ENCODE data around the gene GJD3. TPM values are rescaled to one million over a fixed set of nuclear protein-coding genes. Genes with fewer than 3 reads are reported as not detected.

The GJD3 gene
- total RNA-seq, 2 donors from 2014 or later, result 1.5 TPM; not detected in 1

DNA sequence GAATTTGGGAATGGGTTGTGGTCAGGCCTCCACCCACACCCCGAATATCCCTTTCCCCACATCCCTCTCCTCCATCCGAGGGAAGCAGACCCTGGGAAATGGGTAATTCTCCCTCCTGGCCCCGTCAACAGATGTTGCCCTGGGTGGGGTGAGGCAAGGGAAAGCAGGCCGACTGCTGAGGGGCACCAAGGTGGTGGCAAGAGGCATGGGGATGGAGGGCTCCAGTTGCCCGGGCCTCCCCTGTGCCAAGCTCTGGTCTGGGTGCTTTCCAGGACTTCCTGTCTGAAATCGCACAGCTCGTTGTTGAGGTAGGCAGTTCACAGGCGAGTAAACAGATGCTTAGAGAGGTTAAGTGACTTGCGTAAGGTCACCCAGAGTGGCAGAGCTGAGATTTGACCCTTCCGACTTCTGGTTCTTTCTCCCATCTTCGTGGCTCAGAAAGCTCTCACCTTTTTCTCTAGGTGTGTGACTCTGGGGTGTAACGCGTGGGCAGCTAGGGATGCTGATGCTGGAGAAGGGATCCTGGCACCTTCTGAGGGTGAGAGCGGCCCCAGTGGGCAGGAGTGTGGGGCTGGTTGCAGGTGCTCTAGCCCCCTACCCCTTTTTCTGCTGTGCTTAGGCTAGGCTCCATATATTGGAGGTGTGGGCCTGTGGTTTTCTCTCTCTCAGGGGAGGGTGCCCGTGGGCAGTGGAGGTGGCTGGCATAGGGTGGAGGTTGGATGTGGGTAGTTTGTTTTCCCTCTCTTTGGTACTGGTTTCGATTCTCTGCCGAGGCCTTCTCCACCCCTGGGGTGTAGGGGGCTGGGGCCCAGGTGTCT lies 38.3 kb downstream of the GJD3 start:
- ATAC-seq (ENCODE audit: insufficient number of reproducible peaks, low FRiP score, low read depth) (no peak), DNase-seq (ENCODE audit: low spot score) (no peak)
- Histone ChIP-seq H3K9me3 (no peaks in the 10 kb centered on the region), H3K36me3 (no peaks in the 10 kb centered on the region), H3K4me1 (ENCODE audit: control insufficient read depth in 1 of 2, low read depth in 2 of 2) (peaks cover 86 to 99% of the 10 kb centered on the region in 2 donors), H3K27ac (peak overlapping the region; percentile 60 to 67), H3K27me3 (replicated peaks; ENCODE audit: insufficient read depth) (no peaks in the 10 kb centered on the region), H3K4me3 (peak overlapping the region; percentile 29)
- TF ChIP-seq, protein P1, sequence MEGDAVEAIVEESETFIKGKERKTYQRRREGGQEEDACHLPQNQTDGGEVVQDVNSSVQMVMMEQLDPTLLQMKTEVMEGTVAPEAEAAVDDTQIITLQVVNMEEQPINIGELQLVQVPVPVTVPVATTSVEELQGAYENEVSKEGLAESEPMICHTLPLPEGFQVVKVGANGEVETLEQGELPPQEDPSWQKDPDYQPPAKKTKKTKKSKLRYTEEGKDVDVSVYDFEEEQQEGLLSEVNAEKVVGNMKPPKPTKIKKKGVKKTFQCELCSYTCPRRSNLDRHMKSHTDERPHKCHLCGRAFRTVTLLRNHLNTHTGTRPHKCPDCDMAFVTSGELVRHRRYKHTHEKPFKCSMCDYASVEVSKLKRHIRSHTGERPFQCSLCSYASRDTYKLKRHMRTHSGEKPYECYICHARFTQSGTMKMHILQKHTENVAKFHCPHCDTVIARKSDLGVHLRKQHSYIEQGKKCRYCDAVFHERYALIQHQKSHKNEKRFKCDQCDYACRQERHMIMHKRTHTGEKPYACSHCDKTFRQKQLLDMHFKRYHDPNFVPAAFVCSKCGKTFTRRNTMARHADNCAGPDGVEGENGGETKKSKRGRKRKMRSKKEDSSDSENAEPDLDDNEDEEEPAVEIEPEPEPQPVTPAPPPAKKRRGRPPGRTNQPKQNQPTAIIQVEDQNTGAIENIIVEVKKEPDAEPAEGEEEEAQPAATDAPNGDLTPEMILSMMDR (IDR thresholded peaks at IDR 0.05), result no peak

DNA sequence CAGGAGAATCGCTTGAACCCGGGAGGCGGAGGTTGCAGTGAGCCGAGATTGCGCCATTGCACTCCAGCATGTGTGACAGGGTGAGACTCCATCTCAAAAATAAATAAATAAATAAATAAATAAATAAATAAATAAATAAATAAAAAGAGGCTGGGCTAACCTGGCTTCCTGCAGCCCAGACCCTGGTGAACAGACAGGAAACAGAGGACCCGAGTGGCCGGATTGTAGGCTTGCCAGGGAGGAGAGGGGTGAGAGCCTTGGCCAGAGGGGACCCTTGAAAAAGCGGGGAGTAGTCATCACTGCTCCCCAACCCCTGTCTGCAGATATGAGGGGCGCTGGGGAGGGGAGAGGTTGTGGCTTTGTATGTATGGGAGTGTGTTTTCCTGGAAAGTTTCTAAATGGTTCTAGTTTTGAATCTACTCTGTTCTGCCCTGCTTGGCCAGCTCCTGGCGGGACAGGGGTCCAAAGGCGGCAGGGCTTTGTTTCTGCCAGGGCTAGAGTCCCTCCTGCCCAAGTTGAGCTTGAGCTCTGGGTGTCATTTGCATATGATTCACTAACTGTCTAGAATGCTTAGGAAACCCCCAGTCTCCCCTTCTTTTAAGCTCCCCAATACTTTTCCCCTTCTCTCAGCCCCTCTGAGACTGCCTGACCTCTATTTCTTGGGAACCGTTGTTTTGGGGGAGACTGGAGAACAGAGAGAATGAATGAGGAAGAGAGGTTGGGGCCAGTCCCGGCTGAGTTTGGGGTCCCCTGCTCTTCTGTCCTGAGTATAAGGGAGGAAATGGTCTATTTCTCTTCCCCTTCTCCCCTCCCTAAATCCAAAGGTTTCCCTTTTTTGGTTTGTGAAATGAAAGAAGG lies 39.2 kb downstream of the GJD3 start:
- Histone ChIP-seq H3K36me3 (no peaks in the 10 kb centered on the region), H3K27me3 (replicated peaks; ENCODE audit: insufficient read depth) (no peaks in the 10 kb centered on the region), H3K27ac (peak overlapping the region; percentile 67 to 91), H3K4me1 (ENCODE audit: control insufficient read depth in 1 of 2, low read depth in 2 of 2) (peaks cover 85 to 99% of the 10 kb centered on the region in 2 donors), H3K4me3 (no peak overlapping the region), H3K9me3 (no peaks in the 10 kb centered on the region)
- ATAC-seq (ENCODE audit: insufficient number of reproducible peaks, low FRiP score, low read depth), result no peak
- no peak for DNase-seq (ENCODE audit: low spot score)
- TF ChIP-seq, protein P1 (IDR thresholded peaks at IDR 0.05), result no peak

DNA sequence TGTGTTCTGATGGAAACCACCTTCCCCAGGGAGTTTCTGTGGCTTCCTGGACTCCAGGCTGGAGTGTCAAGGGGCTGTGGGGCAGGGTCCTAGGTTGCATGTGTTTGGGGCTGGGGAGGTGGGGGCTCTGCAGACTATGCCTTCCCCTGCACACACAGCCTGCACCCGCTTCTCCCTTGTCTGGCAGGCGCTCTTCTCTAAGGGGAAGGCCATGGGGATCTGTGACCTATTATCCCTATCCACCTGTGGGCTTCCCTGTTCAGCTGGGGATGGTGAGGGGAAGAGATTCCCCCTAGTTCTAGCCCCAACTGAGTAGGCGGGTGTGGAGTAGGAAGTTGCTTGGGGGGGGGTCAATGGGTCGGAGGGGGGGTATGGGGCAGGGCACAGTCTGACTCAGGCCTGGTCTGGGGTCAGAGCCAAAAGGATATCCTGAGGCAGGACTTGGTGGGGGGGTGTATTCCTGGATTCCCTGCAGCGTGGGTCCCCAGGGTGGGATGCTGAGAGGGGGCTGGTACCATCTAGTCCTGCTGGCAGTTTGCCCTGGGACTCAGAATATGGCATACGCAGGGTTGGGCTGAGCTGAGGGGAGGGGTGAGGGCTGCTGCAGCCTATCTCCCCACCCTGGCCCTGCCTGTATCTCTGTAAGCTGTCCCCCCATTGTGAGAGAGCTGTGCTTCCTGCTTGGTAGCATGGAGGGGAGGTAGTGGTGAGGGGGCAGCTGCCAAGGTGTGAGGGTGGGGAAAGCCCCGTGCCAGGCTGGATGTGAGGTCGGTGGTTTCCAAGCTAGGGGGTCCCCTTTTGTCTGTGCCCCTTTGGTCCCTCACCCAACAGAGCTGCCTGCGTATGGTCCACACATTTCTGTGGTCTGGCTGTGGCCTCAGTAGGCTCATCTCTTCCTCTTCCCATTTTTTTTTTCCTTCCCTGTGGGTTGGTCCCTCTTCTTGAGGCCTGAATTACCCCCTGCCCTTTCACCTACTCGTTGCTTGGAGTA lies 40.9 kb downstream of the GJD3 start:
- Histone ChIP-seq H3K4me3 (peak overlapping the region; percentile 99), H3K36me3 (no peaks in the 10 kb centered on the region), H3K27me3 (replicated peaks; ENCODE audit: insufficient read depth) (no peaks in the 10 kb centered on the region), H3K9me3 (no peaks in the 10 kb centered on the region), H3K27ac (peak overlapping the region; percentile 84 to 91), H3K4me1 (ENCODE audit: control insufficient read depth in 1 of 2, low read depth in 2 of 2) (peaks cover 87 to 99% of the 10 kb centered on the region in 2 donors)
- DNase-seq (ENCODE audit: low spot score), result peak; percentile 89
- TF ChIP-seq, protein P1 (IDR thresholded peaks at IDR 0.05), result no peak
- ATAC-seq (ENCODE audit: insufficient number of reproducible peaks, low FRiP score, low read depth), result no peak

DNA sequence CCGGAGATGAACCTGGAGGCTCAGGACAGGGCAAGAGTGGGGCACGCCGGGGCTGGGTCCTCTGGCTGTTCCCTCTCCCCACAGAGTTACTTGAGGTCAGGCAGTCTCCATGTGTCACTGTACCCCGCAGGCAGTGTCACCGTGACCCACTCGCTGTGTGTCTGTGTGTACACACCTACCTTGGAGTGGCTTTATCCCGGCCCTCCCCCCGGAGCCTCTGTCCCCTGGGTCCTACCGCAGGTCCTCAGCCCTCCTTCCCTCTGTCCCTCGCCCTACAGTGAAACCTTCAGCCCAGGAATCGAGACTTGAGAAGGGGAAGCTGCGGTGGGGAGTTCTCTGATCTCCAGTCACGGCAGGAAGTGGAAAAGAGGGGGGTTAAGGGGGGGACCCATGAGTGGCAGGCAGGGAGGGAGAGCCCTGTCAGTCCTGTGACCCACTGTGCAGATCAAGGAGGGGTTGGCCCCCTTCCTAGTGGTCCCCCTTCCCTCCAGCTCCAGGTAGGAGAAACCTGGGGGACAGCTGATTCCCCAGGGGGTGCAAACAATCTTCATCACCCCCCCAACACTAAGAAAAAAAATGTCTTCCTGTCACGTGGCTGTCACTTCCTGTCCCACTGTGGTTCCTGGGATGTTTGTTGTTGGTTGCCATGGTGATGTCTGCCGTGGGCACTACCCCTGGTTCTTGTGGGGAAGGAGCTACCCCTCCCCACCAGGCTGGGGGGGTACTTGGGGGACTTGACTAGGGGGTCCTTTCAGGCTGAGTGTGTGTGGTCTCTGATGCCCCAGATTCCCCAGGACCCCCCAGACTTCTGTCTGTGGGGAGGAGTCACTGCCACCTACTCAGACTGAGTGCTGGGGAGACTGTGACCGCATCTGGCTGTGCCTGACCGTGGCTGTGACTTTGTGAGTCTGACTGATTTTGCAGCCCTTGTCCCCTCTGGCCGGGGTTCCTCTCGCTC lies 41.9 kb downstream of the GJD3 start:
- Histone ChIP-seq H3K36me3 (no peaks in the 10 kb centered on the region), H3K27ac (peak overlapping the region; percentile 84 to 91), H3K4me3 (peak overlapping the region; percentile 99), H3K27me3 (replicated peaks; ENCODE audit: insufficient read depth) (no peaks in the 10 kb centered on the region), H3K9me3 (no peaks in the 10 kb centered on the region), H3K4me1 (ENCODE audit: control insufficient read depth in 1 of 2, low read depth in 2 of 2) (peaks cover 78 to 91% of the 10 kb centered on the region in 2 donors)
- DNase-seq (ENCODE audit: low spot score) (peak; percentile 85), ATAC-seq (ENCODE audit: insufficient number of reproducible peaks, low FRiP score, low read depth) (peak; percentile 51)
- TF ChIP-seq, protein P1 (IDR thresholded peaks at IDR 0.05), result no peak
